GM13976 (cell line): Measurements from ENCODE around the gene ANO9.

Source experiments
- DNase-seq: peaks from one replicate; pipeline ENCODE4 v3.0.0; 2012; ENCODE audit warnings: low spot score
- CTCF ChIP-seq: IDR thresholded peaks from 2 replicates; pipeline ENCODE4 v1.5.1; 2012; ENCODE audit warnings: borderline replicate concordance, mild to moderate bottlenecking; ENCODE audit not compliant: insufficient read depth; ENCODE audit errors: extremely low read depth, missing control alignments, control extremely low read depth
- in situ Hi-C: fragments of 300-500 bp; cut with MboI; formaldehyde crosslinking; loops from one replicate; pipeline ENCODE4 v1.12.0; 2022; ENCODE audit warnings: low sequenced_read_pairs, mixed read lengths, inconsistent platforms; ENCODE audit not compliant: unreplicated experiment

ANO9 gene

GRCh38 chr11:434496-434895 lies 7.3 kb downstream of the ANO9 start:
- DNase-seq: no peak
- in situ Hi-C loops: no loop called here
- no peak for TF ChIP-seq CTCF

GRCh38 chr11:433641-434040 lies 8.2 kb downstream of the ANO9 start:
- in situ Hi-C loops: no loop called here
- no peak for TF ChIP-seq CTCF

GRCh38 chr11:433111-433510 lies 8.7 kb downstream of the ANO9 start:
- TF ChIP-seq CTCF: no peak
- in situ Hi-C loops: no loop called here
- no peak for DNase-seq

More at GRCh38 chr11:433641-434040, 8.2 kb downstream of the ANO9 start:
- DNase-seq: no peak

GRCh38 chr11:432501-433100 lies 9.2 kb downstream of the ANO9 start:
- TF ChIP-seq CTCF: no peak
- DNase-seq: no peak
- in situ Hi-C loops: no loop called here

- TF ChIP-seq CTCF: no peak
- no peak for DNase-seq
- in situ Hi-C loops: no loop called here
Observed at GRCh38 chr11:431921-432320, 9.9 kb downstream of the ANO9 start.

GRCh38 chr11:429931-430456 lies 11.8 kb downstream of the ANO9 start:
- no peak for TF ChIP-seq CTCF
- in situ Hi-C loops: no loop called here
- no peak for DNase-seq
